ENCODE measurements around the gene NAV3.

NAV3 gene

DNA sequence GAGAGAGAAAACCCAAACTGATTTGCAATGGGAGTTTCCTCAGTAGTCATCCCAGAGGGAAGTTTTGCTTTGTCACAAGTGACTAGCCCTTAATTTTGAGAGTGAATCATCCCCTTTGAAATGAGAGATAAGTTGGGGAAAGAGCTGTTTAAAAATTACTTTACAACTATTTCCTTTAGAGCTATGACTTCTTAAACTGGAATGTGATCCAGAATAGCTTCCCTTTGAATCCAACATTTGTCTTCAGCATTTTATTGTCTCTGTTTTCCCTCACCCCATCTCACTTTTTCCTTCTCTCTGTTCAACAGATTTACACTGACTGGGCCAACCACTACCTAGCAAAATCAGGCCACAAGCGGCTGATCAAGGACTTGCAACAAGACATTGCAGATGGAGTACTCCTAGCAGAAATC, 109.3 kb downstream of the NAV3 start:
- no peak for DNase-seq

DNA sequence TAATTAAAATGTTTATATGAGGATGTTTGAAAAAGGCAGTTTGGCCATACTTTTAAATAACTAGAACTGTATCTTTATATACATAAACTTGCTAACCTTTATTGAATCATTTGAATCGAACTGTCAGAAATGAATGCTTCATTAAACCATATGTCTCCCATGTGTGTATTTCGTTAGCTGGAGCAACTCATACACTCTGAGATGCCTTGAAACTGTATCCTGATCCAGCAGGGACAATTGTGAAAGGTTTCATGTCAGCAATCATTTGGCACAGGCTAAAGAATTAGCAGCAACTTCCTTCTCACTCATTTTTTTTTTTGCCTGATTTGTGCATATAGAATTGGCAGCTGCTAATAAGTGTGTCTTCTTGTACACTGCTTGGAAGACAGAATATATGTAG, 109.9 kb downstream of the NAV3 start:
- no peak for DNase-seq

- DNase-seq, result no peak
Measured at GRCh38 chr12:77941401-77941800, 110.7 kb downstream of the NAV3 start.

DNA sequence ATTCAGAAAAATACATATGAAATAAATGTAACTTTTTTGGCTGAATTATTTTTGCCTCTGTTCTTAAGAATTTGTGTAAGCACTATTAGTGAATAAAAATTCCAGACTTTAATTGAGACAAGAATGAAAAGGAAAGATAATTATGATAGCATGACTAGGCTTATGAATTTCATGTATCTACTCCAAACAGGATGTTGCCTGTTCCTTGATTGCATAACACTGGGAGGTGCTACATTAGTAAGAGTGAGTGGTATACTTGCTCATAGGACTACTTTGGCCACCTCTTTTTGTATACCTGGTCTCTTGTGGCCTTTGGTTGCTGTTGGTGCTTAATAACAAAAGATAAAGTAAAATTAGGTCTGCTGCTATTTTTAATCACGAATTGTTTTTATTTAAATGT, 112.8 kb downstream of the NAV3 start:
- no peak for DNase-seq

- DNase-seq, result no peak
Measured at GRCh38 chr12:77946541-77947061, 115.9 kb downstream of the NAV3 start.

DNA sequence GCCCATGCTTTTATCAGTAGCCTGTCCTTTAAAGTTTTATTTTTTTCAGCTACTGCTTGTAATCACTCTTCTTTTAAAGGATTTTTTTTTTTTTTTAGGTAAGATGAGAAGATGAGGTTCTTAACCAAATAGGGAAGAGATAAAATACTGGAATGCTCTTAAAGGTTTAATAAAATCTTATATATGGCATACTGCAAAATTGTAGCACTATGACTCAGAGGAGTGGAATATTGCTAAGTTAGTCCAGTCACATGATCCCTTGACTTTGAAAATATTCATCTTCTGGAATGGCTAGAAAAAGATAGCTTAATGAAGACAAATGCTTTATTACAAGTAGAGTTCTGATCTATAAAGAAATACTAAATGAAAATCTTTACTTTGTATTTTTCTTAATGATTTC, 116.6 kb downstream of the NAV3 start:
- no peak for DNase-seq

- DNase-seq, result no peak
Measured at GRCh38 chr12:77947746-77948145, 117.1 kb downstream of the NAV3 start.

DNA sequence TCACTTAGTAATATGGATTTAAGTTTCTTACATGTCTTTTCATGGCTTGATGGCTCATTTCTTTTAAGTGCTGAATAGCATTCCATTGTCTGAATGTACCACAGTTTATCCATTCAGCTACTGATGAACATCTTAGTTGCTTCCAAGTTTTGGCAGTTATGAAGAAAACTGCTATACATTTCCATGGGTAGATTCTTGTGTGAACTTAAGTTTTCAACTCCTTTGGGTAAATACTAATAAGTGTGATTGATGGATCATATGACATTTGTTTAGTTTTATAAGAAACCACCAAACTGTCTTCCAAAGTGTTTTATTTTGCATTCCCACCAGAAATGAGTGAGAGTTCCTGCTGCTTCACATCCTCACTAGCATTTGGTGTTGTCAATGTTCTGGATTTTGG, 119.2 kb downstream of the NAV3 start:
- no peak for DNase-seq

GRCh38 chr12:77953528-77954205, 123.0 kb downstream of the NAV3 start:
- no peak for DNase-seq

GRCh38 chr12:77954206-77954555, 123.5 kb downstream of the NAV3 start:
- DNase-seq, result no peak

- no peak for DNase-seq
Measured at GRCh38 chr12:77957062-77957461, 126.4 kb downstream of the NAV3 start.

DNA sequence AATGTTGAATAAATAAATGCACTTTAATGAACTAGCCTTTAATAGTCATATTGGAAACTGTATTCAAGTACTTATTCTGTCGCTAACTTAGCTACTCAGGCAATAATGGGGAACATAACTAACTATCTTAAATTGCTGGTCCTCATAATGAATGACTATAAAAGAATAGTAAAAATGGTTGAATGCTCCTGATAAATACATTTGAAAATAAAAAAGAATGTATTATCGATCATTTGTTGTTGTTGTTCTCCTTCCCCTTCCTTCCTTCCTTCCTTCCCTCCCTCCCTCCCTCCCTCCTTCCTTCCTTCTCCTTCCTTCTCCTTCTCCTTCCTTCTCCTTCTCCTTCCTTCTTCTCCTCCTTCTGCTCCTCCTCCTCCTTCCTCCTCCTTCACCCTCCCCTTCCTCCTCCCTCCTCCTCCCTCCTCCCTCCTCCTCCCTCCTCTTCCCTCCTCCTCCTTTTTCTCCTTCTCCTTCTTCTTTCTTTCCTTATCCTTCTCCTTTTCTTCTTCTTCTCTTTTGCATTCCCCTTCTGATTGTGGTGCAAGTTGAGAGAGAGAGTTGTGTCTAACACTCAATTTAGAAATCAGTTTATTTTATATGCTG, 133.0 kb downstream of the NAV3 start:
- DNase-seq, result no peak

GRCh38 chr12:77965790-77966189, 135.1 kb downstream of the NAV3 start:
- DNase-seq, result peak in 1 of 2 experiments; percentile 13

- no peak for DNase-seq
Measured at GRCh38 chr12:77968021-77968420, 137.3 kb downstream of the NAV3 start.

DNA sequence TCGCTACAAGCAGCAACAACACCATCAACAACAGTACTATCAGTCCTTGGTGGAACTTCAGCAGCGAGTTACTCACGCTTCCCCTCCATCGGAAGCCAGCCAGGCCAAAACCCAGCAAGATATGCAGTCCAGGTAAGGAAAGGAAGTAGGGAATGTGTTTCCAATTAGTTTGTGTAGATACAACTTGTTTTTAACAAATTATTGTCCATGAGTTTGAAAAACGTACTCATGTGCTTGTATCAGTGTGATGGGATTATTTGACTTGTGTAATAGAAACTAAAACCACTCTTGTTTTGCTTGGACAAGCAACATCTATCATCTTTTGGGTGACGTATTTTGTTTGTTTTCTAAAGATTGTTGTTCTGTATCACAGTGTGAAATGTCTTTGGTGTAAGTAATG, 137.9 kb downstream of the NAV3 start:
- no peak for DNase-seq

DNA sequence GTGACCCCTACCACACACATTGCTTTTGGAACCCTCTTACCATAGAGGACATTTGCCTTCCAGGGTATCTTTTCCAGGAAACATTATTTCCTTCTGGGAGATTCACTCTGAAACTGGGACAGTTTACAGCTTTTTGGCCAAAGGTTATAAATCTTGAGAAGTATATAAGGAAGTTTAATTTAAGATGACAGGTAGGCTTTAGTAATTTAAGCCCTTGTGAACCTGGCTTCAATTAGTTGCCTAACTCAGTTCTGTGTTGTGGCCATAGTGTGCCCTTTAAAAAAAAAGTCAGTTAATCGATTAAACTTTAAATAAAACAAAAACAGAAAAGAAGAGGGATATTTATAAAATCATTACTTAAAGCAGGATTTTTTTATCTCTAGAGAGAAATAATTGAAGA, 142.9 kb downstream of the NAV3 start:
- no peak for DNase-seq

DNA sequence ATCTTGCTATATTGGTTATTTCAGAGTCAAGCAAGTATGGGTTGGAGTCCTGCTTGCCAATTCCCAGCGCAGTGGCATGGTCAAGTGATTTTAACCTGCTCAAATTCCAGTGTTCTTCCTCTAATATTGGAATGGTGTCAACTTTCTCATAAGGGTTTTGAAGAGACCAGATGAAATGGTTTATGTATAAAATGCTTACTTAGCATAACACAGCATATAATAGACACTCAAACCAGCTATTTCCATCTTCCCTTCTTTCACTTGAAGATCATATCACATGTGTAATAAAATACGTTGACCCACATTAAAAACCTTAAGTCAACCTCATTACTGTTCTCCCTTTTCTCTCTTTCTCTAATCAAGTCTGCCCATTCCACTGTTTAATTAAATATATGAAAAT, 144.0 kb downstream of the NAV3 start:
- no peak for DNase-seq

DNA sequence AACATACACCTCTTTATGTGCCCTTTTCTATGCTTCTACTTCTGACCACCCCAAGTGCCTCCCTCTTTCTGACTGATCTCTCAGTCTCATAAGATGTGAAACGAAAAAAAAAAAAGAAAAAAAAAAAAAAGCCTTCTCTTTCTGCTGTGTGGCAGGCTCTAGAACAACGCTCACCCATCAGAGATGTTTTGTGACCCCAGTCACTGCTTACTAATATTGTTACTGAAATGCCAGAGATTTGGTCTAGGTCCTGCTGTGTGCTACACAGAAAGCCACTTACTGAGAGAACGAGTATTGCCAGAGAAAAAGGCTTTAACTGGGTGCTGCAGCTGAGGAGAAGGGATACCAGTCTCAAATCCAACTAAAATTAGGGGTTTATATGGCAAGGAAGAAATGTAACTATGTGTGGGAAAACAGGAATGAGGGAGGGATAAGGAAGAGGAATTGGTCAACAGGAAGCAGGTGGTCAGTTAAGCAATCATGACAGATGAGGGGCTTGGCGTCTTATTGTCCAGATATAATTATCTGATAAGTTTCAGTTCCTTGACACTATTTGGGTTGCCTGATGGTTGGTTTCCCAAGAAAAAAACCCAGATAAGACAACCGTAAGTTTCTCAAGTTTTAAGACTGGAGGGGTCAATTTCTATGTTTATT, 149.0 kb downstream of the NAV3 start:
- DNase-seq, result no peak

DNA sequence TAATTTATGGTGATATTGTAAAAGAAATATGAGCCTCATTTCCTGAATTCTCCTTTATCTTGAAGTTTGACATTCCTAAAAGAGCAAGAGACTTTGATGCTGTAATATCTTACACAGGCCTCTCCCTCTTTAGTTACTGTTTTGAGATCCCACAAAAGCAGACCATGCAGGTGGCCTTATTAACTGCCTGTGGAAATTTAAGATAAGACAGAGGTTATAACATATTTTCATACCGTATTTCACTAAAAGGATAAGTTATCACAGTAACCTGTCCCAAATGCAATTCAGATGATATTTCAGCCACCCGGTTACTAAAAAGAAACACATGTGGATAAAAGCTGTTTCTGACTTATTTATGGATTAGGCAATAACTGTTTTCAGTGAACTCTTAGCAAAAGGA, 150.1 kb downstream of the NAV3 start:
- no peak for DNase-seq

DNA sequence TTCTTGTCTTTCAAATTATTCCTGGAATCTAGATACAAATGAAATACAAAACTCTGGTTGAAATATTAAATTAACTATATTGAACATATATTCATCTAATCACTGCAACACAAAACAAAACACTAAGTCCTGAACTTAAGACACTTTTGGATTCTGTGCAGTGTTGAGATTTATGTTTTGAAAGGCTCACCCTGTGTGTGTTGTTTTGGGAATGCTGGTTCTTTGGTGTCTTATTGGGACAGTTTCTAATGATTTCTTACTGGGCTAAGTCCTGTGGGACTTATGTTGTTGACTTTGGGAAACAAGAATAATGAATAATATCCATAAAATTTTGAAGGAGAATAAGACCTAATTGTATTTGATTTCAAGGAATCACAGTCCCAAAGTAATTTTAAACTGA, 153.2 kb downstream of the NAV3 start:
- no peak for DNase-seq

GRCh38 chr12:77992760-77993159, 162.1 kb downstream of the NAV3 start:
- no peak for DNase-seq

DNA sequence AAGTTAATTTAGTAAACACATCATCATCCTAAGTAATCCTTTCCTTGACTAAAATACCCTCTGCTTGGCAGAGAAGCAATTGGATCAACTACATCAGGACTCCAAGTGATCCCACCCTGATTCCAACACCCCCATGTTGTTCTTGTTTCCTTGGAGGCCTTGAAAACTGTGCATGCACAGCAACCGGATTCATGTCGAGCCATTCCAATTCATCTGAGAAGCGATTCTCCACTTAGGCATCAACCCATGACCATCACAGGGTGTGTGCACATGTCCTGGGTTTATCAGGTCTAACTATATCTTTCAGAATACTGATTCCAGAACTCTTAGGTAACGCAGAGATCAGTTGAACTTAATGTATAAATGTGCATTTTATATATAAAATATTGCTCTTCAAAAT, 163.0 kb downstream of the NAV3 start:
- no peak for DNase-seq

GRCh38 chr12:77995436-77996167, 164.9 kb downstream of the NAV3 start:
- DNase-seq, result peak in 1 of 2 experiments; percentile 14

DNA sequence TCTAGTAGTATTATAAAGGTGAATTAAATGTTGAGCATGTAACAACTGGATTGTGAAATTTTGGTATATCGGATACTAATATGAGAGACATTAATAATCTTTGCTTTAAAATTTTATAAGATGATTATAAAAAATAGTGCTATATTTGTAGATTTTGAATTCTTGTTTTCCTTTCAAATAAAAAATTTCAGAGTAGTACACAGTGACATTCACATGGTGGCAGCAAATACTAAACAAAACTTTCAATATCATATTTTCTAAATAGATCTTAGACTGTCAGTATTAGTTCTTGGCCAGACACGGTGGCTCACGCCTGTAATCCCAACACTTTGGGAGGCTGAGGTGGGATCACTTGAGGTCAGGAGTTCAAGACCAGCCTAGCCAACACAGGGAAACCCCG, 166.0 kb downstream of the NAV3 start:
- no peak for DNase-seq

All from NCI-H526 (cell line).